Brain pericyte (primary cell): Measurements from ENCODE around the gene AGPAT3.
"Not testable (repeated sequence)": the region's sequence is repeated elsewhere in the genome, so short reads cannot be mapped to it uniquely, and the experiment has no call there.

Experiments
- DNase-seq: peaks from one replicate; pipeline ENCODE4 v3.0.0-alpha.2; 2012; ENCODE audit warnings: low read depth, low spot score

The AGPAT3 gene

GRCh38 chr21:43864962-43865539 is at the start of gene AGPAT3:
Gene AGPAT3 (plus strand): TSS chr21:43865223. CDS start chr21:43959682, 94,459 bp downstream.
- no peak for DNase-seq

- DNase-seq: no peak
Measured at GRCh38 chr21:43815991-43816390, 49.0 kb upstream of the AGPAT3 start.

GRCh38 chr21:43816611-43817071 is 48.4 kb upstream of the AGPAT3 start:
- no peak for DNase-seq

- no peak for DNase-seq
Measured at GRCh38 chr21:43817157-43818086, 47.6 kb upstream of the AGPAT3 start.

- no peak for DNase-seq
Measured at GRCh38 chr21:43818685-43819084, 46.3 kb upstream of the AGPAT3 start.

GRCh38 chr21:43819511-43820405 is 45.3 kb upstream of the AGPAT3 start:
- no peak for DNase-seq

- no peak for DNase-seq
Measured at GRCh38 chr21:43820466-43820865, 44.6 kb upstream of the AGPAT3 start.

GRCh38 chr21:43822166-43822565 is 42.9 kb upstream of the AGPAT3 start:
- not testable (repeated sequence) for DNase-seq

GRCh38 chr21:43822741-43823140 is 42.3 kb upstream of the AGPAT3 start:
- DNase-seq: not testable (repeated sequence)

- no peak for DNase-seq
Measured at GRCh38 chr21:43824333-43825241, 40.4 kb upstream of the AGPAT3 start.

GRCh38 chr21:43825242-43825935 is 39.6 kb upstream of the AGPAT3 start:
- no peak for DNase-seq

- no peak for DNase-seq
Measured at GRCh38 chr21:43825936-43826622, 38.9 kb upstream of the AGPAT3 start.

- DNase-seq: no peak
Measured at GRCh38 chr21:43826623-43826974, 38.4 kb upstream of the AGPAT3 start.

GRCh38 chr21:43827015-43827611 is 37.9 kb upstream of the AGPAT3 start:
- DNase-seq: no peak

- DNase-seq: no peak
Measured at GRCh38 chr21:43829161-43829560, 35.9 kb upstream of the AGPAT3 start.

- no peak for DNase-seq
Measured at GRCh38 chr21:43829575-43830119, 35.4 kb upstream of the AGPAT3 start.

GRCh38 chr21:43832158-43832550 is 32.9 kb upstream of the AGPAT3 start:
- DNase-seq: no peak

GRCh38 chr21:43832648-43833047 is 32.4 kb upstream of the AGPAT3 start:
- DNase-seq: no peak
